H54 (cell line): ENCODE data around the gene PACS2.
"Not testable (repeated sequence)": the region's sequence is repeated elsewhere in the genome, so short reads cannot be mapped to it uniquely, and the experiment has no call there.

ENCODE experiments used
- DNase-seq: peaks from one replicate; pipeline ENCODE4 v3.0.0; 2011; ENCODE audit warnings: low spot score, mixed read lengths; ENCODE audit not compliant: insufficient read length
- FAIRE-seq: peaks from 3 replicates; lab custom pipeline; 2011; peaks lifted over from hg19 to GRCh38; lab: Jason Lieb, UNC
- POLR2A ChIP-seq: IDR thresholded peaks from 2 replicates; pipeline ENCODE4 v1.6.1; 2011; ENCODE audit warnings: low read depth, mild to moderate bottlenecking, low read length

Gene PACS2

GRCh38 chr14:105299654-105300541 lies 14.7 kb upstream of the PACS2 start:
- no peak for TF ChIP-seq POLR2A
- no peak for DNase-seq
- FAIRE-seq, result peak; percentile 23

- DNase-seq (peak; percentile 97), FAIRE-seq (no peak)
- no peak; the same call in 1 of the 2 replicates for TF ChIP-seq POLR2A
Observed at GRCh38 chr14:105300542-105301102, 13.9 kb upstream of the PACS2 start, which contains the start of gene BRF1. BRF1 (minus strand) TSS chr14:105301001; CDS start chr14:105300629, 372 bp downstream.

DNA sequence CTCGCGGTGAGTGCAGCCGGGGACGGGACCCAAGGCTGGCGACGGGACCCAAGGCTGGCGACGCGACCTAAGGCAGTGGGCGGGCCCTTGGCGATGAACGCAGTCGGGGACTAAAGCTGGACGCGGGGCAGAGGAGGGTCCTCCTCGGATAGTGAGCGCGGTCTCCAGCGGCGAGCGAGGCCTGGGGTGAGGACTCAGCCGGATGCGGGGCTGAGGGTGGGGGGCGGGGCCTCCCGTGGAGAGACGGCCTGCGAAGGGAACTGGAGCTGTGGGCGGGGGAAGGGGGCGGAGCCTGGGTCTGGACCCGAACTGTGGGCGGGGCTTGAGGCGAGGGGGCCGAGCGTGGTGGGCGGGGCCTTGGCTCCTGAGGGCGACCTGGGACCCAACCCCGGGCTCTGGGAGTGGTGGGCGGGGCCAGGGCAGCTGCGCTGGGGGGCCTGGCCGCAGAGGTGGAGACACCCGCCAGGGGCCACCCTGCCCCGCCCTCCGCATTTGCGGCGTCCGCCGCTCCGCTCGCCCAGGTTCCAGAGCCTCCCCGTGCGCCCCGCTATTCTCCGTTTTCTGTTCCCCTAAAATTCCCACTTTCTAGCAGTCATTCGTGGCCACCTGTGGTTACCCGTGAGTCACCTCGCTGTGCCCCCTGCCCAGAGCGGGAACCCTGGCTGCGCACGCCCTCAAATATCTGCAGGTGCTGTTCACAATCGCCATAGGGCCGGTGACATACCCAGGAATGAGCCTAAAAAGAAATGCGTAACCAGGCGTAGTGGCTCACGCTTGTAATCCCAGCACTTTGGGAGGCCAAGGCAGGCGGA lies 13.2 kb upstream of the PACS2 start:
- peak; percentile 52 for TF ChIP-seq POLR2A
- FAIRE-seq (no peak), DNase-seq (peak; percentile 98)

GRCh38 chr14:105301915-105302249 lies 12.7 kb upstream of the PACS2 start:
- not testable (repeated sequence) for FAIRE-seq, DNase-seq

- TF ChIP-seq POLR2A, result no peak
- DNase-seq, result no peak
- no peak for FAIRE-seq
Observed at GRCh38 chr14:105303949-105304348, 10.6 kb upstream of the PACS2 start.

DNA sequence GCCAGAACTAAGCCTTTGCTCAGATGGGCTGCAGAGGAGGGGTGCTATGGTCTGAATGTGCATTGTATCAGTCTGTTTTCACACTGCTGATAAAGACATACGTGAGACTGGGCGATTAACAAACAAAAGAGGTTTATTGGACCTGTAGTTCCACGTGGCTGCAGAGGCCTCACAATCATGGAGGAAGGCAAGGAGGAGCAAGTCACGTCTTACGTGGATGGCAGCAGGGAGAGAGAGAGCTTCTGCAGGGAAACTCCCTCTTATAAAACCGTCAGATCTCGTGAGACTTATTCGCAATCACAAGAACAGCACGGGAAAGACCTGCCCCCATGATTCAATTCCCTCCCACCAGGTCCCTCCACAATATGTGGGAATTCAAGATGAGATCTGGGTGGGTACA lies 10.0 kb upstream of the PACS2 start:
- FAIRE-seq (no peak), DNase-seq (no peak)
- no peak for TF ChIP-seq POLR2A

- no peak for DNase-seq
- TF ChIP-seq POLR2A, result no peak
- FAIRE-seq, result no peak
Observed at GRCh38 chr14:105305345-105305744, 9.2 kb upstream of the PACS2 start.

DNA sequence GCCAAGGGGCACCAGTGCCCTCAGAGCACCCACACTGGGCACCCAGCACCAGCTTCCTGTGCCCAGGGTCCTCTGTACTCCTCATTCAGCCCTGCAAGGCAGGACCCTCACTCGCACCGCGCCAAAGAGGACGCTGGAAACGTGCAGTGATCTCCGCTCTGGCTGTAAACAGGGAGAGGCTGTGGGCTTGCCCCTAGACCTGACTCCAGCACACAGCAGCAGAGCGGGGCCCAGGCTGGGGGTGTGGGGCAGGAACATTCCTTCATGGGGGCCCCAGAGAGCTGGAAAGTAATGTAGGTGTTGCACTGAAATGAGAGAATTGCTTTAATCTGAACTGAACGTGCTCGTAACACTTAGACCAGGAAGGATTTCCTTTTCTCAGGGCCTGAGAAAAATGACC lies 8.8 kb upstream of the PACS2 start:
- DNase-seq (no peak), FAIRE-seq (no peak)
- no peak for TF ChIP-seq POLR2A

GRCh38 chr14:105307052-105307727 lies 7.4 kb upstream of the PACS2 start:
- FAIRE-seq (no peak), DNase-seq (no peak)
- no peak for TF ChIP-seq POLR2A

GRCh38 chr14:105309371-105309770 lies 5.2 kb upstream of the PACS2 start:
- FAIRE-seq, result no peak
- DNase-seq, result no peak
- TF ChIP-seq POLR2A, result no peak

- FAIRE-seq (no peak), DNase-seq (no peak)
Observed at GRCh38 chr14:105311838-105312237, 2.7 kb upstream of the PACS2 start.

DNA sequence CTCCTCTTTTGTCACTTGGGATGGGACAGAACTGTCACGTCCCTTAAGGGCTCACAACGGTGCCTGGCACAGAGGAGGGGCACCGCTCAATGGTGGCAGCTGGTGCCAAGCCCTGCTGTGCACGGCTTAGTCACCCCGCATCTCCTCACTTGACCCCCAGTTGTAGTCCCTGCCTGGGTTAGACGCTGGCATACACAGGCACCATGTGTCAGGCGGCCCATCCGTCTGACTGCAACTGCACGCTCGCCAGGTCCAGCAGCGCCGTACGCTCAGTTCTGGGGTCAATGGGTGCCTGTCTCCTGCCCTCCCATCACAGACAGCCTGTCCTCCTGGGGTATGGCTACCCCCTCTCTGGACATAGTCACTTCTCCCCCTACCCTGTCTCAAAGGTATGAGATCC lies 1.6 kb upstream of the PACS2 start:
- TF ChIP-seq POLR2A, result no peak
- DNase-seq (no peak), FAIRE-seq (no peak)

More at GRCh38 chr14:105311838-105312237, 2.7 kb upstream of the PACS2 start:
- no peak for TF ChIP-seq POLR2A
